ENCODE data around the gene MYL4.
"Not testable (repeated sequence)": the region's sequence is repeated elsewhere in the genome, so short reads cannot be mapped to it uniquely, and the experiment has no call there.

MYL4 gene

GRCh38 chr17:47213540-47213939, 4.4 kb downstream of the MYL4 start:
- TF ChIP-seq POLR2AphosphoS5 (IDR thresholded peaks at IDR 0.05; ENCODE audit: low read depth) (no peak), GABPA (IDR thresholded peaks at IDR 0.05; ENCODE audit: low read depth) (no peak), SPI1 (IDR thresholded peaks at IDR 0.05; ENCODE audit: borderline replicate concordance, low read depth) (no peak), CTCF (IDR thresholded peaks at IDR 0.05; ENCODE audit: insufficient read depth, low read length) (no peak), REST (IDR thresholded peaks at IDR 0.05; ENCODE audit: insufficient replicate concordance, low read depth) (no peak)
- no peak overlapping the region for H3K4me3 ChIP-seq (replicated peaks; ENCODE audit: insufficient read depth, low read length)
- H3K27ac ChIP-seq (replicated peaks): no peak overlapping the region
- DNase-seq (ENCODE audit: low read depth in 1 of 2, low spot score in 1 of 2): no peak
- no peaks in the 10 kb centered on the region for H3K27me3 ChIP-seq (ENCODE audit: insufficient read depth, poor library complexity, severe bottlenecking)

GRCh38 chr17:47214931-47215330, 5.8 kb downstream of the MYL4 start:
- DNase-seq (ENCODE audit: low read depth in 1 of 2, low spot score in 1 of 2): no peak
- H3K4me3 ChIP-seq (replicated peaks; ENCODE audit: insufficient read depth, low read length): no peak overlapping the region
- H3K27me3 ChIP-seq (ENCODE audit: insufficient read depth, poor library complexity, severe bottlenecking): no peaks in the 10 kb centered on the region
- TF ChIP-seq GABPA (IDR thresholded peaks at IDR 0.05; ENCODE audit: low read depth) (no peak), REST (IDR thresholded peaks at IDR 0.05; ENCODE audit: insufficient replicate concordance, low read depth) (no peak), CTCF (IDR thresholded peaks at IDR 0.05; ENCODE audit: insufficient read depth, low read length) (no peak), POLR2AphosphoS5 (IDR thresholded peaks at IDR 0.05; ENCODE audit: low read depth) (no peak), SPI1 (IDR thresholded peaks at IDR 0.05; ENCODE audit: borderline replicate concordance, low read depth) (no peak)
- no peak overlapping the region for H3K27ac ChIP-seq (replicated peaks)

GRCh38 chr17:47216821-47217220, 7.7 kb downstream of the MYL4 start:
- not testable (repeated sequence) for H3K4me3 ChIP-seq (replicated peaks; ENCODE audit: insufficient read depth, low read length); H3K27me3 ChIP-seq (ENCODE audit: insufficient read depth, poor library complexity, severe bottlenecking); H3K27ac ChIP-seq (replicated peaks); DNase-seq (ENCODE audit: low read depth in 1 of 2, low spot score in 1 of 2)
- TF ChIP-seq SPI1 (IDR thresholded peaks at IDR 0.05; ENCODE audit: borderline replicate concordance, low read depth): peak; percentile 76

GRCh38 chr17:47217279-47217678, 8.1 kb downstream of the MYL4 start:
- not testable (repeated sequence) for H3K27ac ChIP-seq (replicated peaks); H3K27me3 ChIP-seq (ENCODE audit: insufficient read depth, poor library complexity, severe bottlenecking); DNase-seq (ENCODE audit: low read depth in 1 of 2, low spot score in 1 of 2); H3K4me3 ChIP-seq (replicated peaks; ENCODE audit: insufficient read depth, low read length)

- Histone ChIP-seq H3K27ac (replicated peaks) (no peak overlapping the region), H3K27me3 (ENCODE audit: insufficient read depth, poor library complexity, severe bottlenecking) (no peaks in the 10 kb centered on the region), H3K4me3 (replicated peaks; ENCODE audit: insufficient read depth, low read length) (no peak overlapping the region)
- TF ChIP-seq GABPA (IDR thresholded peaks at IDR 0.05; ENCODE audit: low read depth): no peak
- no peak for TF ChIP-seq CTCF (IDR thresholded peaks at IDR 0.05; ENCODE audit: insufficient read depth, low read length)
- no peak for TF ChIP-seq POLR2AphosphoS5 (IDR thresholded peaks at IDR 0.05; ENCODE audit: low read depth)
- TF ChIP-seq REST (IDR thresholded peaks at IDR 0.05; ENCODE audit: insufficient replicate concordance, low read depth): no peak
- no peak for TF ChIP-seq SPI1 (IDR thresholded peaks at IDR 0.05; ENCODE audit: borderline replicate concordance, low read depth)
- DNase-seq (ENCODE audit: low read depth in 1 of 2, low spot score in 1 of 2): no peak
These were observed 9.8 kb downstream of the MYL4 start for GRCh38 chr17:47218896-47219430.

All from HL-60 (cell line).